ENCODE results near the gene MESD. TPM values are rescaled to one million over a fixed set of nuclear protein-coding genes. Genes with fewer than 3 reads are reported as not detected.

Gene MESD
- total RNA-seq, 1 experiment from 2014 or later: 47.3 TPM

DNA sequence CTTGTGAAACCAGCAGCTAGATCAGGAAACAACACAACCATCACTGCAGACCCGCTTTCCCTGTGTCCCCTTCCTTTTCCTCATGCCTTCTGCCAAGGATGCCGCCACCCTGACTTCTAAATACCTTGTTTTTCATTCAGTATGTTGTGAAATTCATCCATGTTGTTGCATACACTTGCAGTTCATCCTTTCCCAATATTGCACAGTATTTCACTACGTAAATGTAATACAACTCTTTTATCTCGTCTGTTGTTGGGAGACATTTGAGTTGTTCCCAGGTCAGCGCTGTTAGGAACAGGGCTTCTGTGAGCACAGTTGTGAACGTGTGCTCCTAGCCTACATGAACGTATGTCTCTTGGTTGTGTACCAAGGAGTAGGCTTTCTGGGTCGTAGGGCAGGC is 35.3 kb upstream of the MESD start:
- H3K9me3 Mint-ChIP-seq (ENCODE audit: low read depth, unreplicated experiment): peaks cover 4% of the 10 kb centered on the region
- TF ChIP-seq, protein P1, sequence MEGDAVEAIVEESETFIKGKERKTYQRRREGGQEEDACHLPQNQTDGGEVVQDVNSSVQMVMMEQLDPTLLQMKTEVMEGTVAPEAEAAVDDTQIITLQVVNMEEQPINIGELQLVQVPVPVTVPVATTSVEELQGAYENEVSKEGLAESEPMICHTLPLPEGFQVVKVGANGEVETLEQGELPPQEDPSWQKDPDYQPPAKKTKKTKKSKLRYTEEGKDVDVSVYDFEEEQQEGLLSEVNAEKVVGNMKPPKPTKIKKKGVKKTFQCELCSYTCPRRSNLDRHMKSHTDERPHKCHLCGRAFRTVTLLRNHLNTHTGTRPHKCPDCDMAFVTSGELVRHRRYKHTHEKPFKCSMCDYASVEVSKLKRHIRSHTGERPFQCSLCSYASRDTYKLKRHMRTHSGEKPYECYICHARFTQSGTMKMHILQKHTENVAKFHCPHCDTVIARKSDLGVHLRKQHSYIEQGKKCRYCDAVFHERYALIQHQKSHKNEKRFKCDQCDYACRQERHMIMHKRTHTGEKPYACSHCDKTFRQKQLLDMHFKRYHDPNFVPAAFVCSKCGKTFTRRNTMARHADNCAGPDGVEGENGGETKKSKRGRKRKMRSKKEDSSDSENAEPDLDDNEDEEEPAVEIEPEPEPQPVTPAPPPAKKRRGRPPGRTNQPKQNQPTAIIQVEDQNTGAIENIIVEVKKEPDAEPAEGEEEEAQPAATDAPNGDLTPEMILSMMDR (IDR thresholded peaks at IDR 0.05; ENCODE audit: unreplicated experiment): no peak
- no peak overlapping the region for H3K4me3 Mint-ChIP-seq (ENCODE audit: low read depth, unreplicated experiment)
- H3K27me3 Mint-ChIP-seq (ENCODE audit: unreplicated experiment): no peaks in the 10 kb centered on the region
- H3K4me1 Mint-ChIP-seq (ENCODE audit: low read depth, unreplicated experiment): peaks cover 9% of the 10 kb centered on the region
- H3K36me3 Mint-ChIP-seq (ENCODE audit: insufficient read depth, unreplicated experiment): no peaks in the 10 kb centered on the region
- DNase-seq: no peak
- CTCF ChIA-PET: no interaction called here
- no peak overlapping the region for H3K27ac Mint-ChIP-seq (ENCODE audit: unreplicated experiment)
- intact Hi-C loops (cut with micrococcal nuclease; ENCODE audit: unreplicated experiment): no loop called here
- BruUV-seq (replicated peaks): no TSS peak

DNA sequence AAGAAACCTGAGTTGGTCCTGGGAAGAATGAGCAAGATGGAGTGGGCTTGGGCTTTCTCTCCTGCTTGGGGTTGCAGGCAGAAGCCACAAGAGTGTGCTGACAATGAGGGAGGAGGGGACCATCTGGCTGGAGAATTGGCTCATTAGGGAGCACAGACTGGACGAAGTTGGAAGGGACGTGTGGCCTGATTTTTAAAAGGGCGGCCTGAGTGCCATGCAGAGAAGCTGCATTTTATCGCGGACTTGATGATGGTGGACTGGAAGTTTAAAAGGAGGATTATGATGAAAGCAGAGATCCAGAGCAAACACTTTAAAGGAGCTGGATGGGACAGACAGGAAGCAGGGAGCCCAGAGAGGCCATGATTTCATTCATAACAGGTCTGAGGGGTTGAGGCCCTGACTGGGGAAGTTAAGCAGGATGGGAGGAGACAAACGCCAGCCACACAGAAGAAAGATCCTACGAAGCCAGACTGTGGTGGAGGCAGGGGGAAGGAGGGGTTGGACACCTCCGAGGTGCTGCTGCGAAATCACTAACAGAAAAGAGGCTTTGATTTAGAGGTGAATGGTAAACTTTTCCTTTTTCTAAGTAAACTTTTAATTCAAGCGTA is 34.8 kb upstream of the MESD start:
- Mint-ChIP-seq H3K36me3 (ENCODE audit: insufficient read depth, unreplicated experiment) (no peaks in the 10 kb centered on the region), H3K27me3 (ENCODE audit: unreplicated experiment) (no peaks in the 10 kb centered on the region)
- CTCF ChIA-PET: no interaction called here

DNA sequence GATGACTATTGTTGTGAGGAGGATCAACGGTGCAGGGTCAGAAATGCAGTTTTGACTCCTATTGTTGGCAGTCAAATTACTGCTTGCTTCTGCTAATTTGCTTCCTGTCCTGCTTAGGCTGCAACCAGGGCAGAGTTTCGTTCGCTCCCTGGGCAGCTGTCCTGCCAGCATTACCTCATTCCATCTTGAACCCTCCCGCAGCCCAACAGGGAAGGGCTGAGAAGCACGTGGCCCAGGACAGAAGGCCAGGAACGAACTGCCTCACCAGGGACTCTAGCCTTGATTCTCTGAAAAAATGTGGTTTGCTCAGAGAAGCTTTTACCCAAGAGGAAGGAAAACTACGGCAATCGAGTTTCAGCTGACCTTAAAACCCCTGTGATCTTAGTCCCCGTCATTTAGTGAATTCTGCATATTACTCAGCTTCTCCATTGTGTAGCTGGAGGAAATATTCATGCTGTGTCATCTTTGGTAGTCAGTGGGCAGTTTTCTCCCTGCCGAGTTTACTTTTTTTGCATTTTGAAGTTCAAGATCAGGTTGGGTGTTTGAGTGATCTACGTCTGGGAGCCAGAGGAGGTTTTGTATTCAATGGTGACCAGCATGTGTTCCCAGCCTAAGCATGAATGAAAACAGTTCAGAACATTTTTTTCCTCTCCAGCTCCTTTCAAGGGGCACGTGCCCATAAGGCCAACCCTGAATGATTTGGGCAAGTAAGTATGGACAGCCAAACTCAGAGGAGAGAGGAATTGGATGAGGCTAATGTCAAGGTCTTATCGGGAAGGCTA is 34.1 kb upstream of the MESD start:
- intact Hi-C loops (cut with micrococcal nuclease; ENCODE audit: unreplicated experiment): no loop called here
- no peak overlapping the region for H3K4me3 Mint-ChIP-seq (ENCODE audit: low read depth, unreplicated experiment)
- no peaks in the 10 kb centered on the region for H3K9me3 Mint-ChIP-seq (ENCODE audit: low read depth, unreplicated experiment)
- H3K27me3 Mint-ChIP-seq (ENCODE audit: unreplicated experiment): no peaks in the 10 kb centered on the region
- H3K4me1 Mint-ChIP-seq (ENCODE audit: low read depth, unreplicated experiment): no peaks in the 10 kb centered on the region
- no TSS peak for BruUV-seq (replicated peaks)
- DNase-seq: no peak
- TF ChIP-seq, protein P1 (IDR thresholded peaks at IDR 0.05; ENCODE audit: unreplicated experiment): no peak
- no peaks in the 10 kb centered on the region for H3K36me3 Mint-ChIP-seq (ENCODE audit: insufficient read depth, unreplicated experiment)
- CTCF ChIA-PET: no interaction called here
- H3K27ac Mint-ChIP-seq (ENCODE audit: unreplicated experiment): no peak overlapping the region

More for the DNA sequence above, 34.8 kb upstream of the MESD start:
- TF ChIP-seq, protein P1 (IDR thresholded peaks at IDR 0.05; ENCODE audit: unreplicated experiment): no peak
- BruUV-seq (replicated peaks): no TSS peak
- no peaks in the 10 kb centered on the region for H3K9me3 Mint-ChIP-seq (ENCODE audit: low read depth, unreplicated experiment)
- H3K4me3 Mint-ChIP-seq (ENCODE audit: low read depth, unreplicated experiment): no peak overlapping the region
- intact Hi-C loops (cut with micrococcal nuclease; ENCODE audit: unreplicated experiment): no loop called here
- peaks cover 4% of the 10 kb centered on the region for H3K4me1 Mint-ChIP-seq (ENCODE audit: low read depth, unreplicated experiment)
- H3K27ac Mint-ChIP-seq (ENCODE audit: unreplicated experiment): no peak overlapping the region
- no peak for DNase-seq

DNA sequence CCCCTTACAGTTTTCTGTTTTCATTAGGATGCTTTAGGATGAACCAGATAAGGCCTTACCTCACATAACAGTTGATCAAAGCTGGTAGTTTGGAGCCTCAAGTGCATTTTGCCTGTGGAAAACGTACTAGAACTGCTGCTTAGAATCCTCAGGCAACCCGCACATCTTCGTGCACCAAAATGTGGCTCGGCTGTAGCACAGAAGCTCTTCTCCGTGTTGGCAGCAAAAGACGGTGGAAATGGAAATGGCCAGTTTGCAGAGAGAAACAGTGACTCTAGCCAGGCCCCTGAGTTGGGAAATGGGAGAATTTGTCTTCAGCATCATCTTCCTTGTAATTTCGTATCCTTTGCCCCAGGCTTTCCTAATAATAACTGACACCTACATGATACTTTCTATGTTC is 31.7 kb upstream of the MESD start:
- CTCF ChIA-PET: no interaction called here
- H3K27ac Mint-ChIP-seq (ENCODE audit: unreplicated experiment): no peak overlapping the region
- BruUV-seq (replicated peaks): no TSS peak
- DNase-seq: no peak
- no peaks in the 10 kb centered on the region for H3K9me3 Mint-ChIP-seq (ENCODE audit: low read depth, unreplicated experiment)
- TF ChIP-seq, protein P1 (IDR thresholded peaks at IDR 0.05; ENCODE audit: unreplicated experiment): no peak
- H3K27me3 Mint-ChIP-seq (ENCODE audit: unreplicated experiment): no peaks in the 10 kb centered on the region
- H3K36me3 Mint-ChIP-seq (ENCODE audit: insufficient read depth, unreplicated experiment): no peaks in the 10 kb centered on the region
- intact Hi-C loops (cut with micrococcal nuclease; ENCODE audit: unreplicated experiment): no loop called here
- H3K4me1 Mint-ChIP-seq (ENCODE audit: low read depth, unreplicated experiment): no peaks in the 10 kb centered on the region
- H3K4me3 Mint-ChIP-seq (ENCODE audit: low read depth, unreplicated experiment): no peak overlapping the region

All from Calu3 (cell line).